ENCODE data around the gene PLAGL2.
"Not testable (repeated sequence)": the region's sequence is repeated elsewhere in the genome, so short reads cannot be mapped to it uniquely, and the experiment has no call there.

The PLAGL2 gene, protein sequence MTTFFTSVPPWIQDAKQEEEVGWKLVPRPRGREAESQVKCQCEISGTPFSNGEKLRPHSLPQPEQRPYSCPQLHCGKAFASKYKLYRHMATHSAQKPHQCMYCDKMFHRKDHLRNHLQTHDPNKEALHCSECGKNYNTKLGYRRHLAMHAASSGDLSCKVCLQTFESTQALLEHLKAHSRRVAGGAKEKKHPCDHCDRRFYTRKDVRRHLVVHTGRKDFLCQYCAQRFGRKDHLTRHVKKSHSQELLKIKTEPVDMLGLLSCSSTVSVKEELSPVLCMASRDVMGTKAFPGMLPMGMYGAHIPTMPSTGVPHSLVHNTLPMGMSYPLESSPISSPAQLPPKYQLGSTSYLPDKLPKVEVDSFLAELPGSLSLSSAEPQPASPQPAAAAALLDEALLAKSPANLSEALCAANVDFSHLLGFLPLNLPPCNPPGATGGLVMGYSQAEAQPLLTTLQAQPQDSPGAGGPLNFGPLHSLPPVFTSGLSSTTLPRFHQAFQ

DNA sequence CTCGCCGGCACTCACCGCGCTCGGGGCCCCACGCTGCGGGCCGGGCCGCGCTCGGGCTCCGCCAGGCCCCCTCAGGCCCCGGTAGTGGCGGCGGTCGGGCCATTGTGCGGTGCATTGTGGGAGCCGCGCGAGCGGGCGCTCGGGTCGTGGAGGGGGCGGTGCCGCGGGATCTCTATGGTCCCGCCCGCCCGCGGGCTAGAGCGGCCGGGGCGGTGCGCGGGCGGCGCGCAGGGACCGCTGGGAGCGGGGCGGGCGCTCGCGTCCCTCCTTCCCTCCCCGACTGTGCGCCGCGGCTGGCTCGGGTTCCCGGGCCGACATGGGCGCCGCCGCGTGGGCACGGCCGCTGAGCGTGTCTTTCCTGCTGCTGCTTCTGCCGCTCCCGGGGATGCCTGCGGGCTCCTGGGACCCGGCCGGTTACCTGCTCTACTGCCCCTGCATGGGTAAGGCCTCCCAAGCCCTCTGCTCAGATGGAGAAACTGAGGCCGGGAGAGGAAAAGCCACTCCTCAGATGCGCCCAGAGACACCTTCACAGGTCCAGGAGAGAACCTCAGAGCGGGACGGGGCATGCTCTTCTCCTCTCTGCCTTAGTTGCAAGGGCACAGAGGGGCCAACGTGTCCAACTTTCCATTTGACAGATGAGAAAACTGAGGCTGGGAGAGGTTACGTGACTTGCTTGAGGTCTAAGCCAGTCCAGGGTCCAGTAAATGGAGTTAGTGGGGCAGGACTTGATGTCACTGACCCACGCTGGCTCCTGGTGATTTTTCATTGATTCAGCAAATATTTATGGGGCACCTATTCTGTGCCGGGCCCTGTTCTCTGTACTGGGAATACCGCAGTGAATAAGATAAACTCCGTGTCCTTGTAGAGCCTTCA is at the start of gene PLAGL2, which contains the start of gene POFUT1:
Gene PLAGL2 (minus strand): TSS at position 118 of the 873 bp plus-strand sequence. CDS start 5,565 bp downstream, outside the sequence.
Gene POFUT1 (plus strand): TSS at position 255 of the 873 bp plus-strand sequence. CDS start 62 bp downstream, at position 317.
- peak; percentile 80 to 90 for DNase-seq

DNA sequence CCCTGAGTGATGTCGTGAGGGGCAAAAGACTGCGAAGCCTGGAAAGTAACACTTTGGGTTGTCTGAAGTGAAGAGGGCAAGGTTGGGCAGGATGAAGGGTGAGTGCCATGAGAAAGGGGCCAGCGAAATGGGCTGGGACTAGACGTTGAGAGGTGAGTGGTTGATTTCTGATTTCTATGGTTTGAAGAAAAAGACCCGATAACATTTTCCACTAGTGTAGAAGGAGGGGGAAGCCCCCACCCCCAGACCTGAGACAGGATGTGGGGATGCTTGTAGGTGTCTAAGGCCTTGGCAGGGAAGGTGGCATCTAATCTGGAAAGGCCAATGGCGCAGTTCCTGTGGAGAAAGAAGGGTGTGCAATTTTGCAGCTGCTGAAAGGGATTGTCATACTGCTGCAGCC is 44.6 kb upstream of the PLAGL2 start:
- DNase-seq: no peak

DNA sequence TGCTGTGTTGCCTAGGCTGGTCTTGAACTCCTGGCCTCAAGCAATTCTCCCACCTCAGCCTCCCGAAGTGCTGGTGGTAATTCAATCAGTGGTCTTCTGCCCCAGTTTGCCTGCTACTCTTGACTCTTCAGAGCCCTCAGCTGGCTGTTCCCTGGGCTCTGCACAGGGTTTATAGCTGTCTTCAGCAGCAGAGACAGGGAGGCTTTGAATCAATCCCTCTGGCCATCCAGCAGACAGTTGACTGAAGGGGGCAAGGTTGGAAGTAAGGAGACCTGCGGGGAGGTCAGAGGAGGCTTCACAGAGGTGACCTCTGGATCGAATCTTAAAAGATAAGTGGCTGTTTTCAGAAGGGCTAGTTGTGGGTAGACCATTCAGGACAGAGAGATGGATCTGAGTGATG is 43.9 kb upstream of the PLAGL2 start:
- no peak for DNase-seq

DNA sequence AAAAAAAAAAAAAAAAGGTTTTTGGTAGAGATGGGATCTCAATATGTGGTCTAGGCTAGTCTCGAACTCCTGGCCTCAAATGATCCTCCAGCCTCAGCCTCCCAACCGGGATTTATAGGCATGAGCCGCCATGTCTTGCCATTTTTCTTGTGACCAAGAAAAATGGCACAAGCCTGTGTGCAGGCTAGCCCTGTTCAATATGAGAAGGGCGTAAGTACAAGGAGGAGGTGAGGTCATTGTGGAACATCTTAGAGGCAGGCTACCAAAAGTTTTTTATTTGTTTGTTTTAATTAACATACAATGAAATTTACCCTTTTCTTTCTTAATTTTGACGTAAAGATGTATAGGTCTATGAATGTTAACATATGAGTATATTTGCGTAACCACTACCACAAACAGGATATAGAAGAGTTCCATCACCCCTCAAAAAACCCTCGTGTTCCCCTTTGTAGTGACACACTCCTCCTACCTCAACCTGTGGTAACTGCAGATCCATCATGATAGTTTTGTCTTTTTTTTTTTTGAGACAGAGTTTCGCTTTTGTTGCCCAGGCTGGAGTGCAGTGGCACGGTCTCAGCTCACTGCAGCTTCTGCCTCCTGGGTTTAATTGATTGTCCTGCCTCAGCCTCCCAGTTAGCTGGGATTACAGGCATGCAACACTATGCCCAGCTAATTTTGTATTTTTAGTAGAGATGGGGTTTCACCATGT is 41.6 kb upstream of the PLAGL2 start:
- no peak for DNase-seq

DNA sequence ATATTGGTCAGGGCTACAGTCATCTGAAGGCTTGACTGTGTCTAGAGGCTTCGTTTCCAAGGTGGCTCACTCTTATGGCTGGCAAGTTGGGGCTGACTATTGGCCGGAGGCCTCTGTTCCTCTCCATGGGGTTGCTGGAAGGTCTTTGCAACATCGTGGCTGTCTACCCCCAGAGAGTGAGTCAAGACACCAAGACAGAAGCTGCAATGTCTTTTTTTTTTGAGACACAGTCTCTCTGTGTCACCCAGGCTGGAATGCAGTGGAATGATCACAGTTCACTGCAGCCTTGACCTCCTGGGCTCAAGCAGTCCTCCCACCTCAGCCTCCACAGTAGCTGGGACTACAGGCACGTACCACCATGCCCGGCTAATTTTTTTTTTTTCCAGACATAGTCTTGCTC is 40.5 kb upstream of the PLAGL2 start:
- DNase-seq: no peak

- not testable (repeated sequence) for DNase-seq
Measured at GRCh38 chr20:32246208-32246607, 38.7 kb upstream of the PLAGL2 start.

GRCh38 chr20:32244959-32245358 is 37.4 kb upstream of the PLAGL2 start:
- DNase-seq: no peak

DNA sequence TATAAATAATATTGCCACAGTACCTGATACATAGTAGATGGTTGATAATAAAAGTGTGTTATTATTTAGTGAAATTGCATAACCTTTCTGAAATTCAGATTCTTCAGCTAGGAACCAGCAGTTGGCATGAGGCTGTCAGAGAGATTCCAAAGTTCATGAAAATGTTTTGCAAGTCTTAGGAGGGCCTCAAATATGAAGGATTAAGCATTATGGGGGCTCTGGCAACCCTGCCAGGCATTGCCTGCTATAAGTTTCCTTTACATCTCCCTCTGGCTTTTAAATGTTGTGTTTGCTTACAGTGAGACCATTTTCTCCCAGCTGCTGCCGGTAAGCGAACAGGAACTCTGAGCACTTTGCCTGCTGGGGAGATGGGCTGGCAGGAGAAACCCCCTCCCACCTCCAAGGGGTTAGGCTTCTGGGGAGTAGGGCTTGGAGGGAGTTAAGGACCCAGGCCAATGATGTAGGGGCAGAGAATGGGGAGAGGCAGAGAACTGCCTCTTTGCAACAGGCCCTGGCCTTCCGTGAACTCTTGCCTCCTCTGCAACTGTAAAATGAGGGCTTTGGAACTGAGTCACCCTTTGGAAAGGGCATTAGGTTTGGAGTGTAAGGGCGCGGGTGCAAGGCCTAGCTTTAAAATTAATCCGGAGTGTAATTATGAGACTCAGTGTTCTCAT is 36.7 kb upstream of the PLAGL2 start:
- no peak for DNase-seq

DNA sequence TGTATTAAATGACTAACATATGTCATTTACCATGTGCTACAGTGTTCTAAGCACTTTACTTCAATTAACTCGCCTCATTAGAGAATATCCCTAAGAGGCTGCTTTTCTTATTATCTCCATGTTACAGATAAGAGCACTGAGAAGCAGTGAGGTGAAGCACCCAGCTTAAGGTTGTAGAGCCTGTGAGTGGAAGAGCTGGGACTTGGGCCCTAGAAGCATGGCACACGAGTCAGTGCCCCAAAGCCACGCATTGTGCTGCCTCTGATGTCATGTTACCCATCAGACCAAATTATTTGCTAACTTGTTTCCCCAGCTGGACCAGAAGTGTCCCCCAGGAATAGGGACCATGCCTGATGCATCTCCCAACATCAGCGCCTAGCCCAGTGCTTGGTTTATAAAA is 34.3 kb upstream of the PLAGL2 start:
- no peak for DNase-seq

DNA sequence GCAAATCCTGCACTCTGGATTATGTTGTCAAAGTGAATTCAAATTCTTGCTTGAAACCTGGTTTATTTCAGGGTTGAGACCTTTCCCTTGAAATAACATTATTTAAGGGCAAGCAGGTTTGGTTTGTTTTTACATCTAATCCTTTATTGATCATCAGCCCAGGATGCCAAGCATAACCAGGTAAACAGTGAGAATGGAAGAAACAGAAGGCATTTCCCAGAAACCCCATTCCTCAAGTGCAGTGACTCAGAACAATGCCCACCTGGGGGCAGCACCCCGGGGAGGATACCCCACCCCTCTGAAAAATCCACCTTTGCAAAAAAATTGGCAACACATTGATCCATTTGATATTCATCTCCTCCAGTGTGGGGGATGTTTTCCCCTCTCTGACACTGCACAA is 32.7 kb upstream of the PLAGL2 start:
- DNase-seq: no peak

GRCh38 chr20:32238483-32239425 is 31.2 kb upstream of the PLAGL2 start:
- DNase-seq: no peak

- DNase-seq: no peak
Measured at GRCh38 chr20:32237419-32237818, 29.9 kb upstream of the PLAGL2 start.

DNA sequence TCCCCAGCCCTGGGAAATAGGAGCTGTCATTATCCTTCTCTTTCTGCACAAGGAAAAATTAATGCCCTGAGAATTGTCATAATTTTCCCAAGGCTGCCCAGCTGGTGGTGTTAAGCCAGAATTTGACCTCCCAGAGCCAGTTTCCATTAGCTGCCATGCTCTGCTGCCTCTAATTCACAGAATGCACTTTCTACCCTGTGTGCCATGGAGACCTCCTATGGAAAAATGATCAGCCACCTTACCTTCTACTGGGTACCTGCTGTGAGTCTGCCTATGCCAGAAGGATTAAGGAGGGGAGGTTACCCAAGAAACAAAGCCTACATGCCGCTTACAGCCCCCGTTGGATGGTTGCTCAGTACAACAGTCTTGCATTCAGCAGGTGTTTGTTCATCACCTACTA is 29.3 kb upstream of the PLAGL2 start:
- no peak for DNase-seq

DNA sequence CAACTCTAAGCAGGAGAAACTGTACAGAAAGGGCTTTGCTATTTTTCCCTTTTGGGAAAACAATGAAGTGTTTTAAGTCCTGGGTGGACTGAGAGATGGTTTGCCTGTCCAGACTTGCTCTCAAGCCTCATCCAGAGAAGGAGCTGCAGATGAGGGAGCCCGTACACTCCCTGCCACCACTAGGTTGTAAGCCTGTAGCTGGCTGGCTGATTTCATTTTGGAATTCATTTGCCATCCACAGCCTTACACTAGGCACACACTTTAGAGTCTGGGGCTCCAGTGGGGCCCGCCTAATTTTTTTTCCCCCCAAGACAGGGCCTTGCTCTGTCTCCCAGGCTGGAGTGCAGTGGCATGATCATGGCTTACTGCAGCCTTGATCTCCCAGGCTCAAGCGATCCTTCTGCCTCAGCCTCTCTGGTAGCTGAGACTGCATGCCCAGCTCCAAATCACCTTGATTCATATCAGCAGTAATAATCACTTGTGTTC is 28.5 kb upstream of the PLAGL2 start:
- no peak for DNase-seq

- no peak for DNase-seq
Measured at GRCh38 chr20:32235331-32236047, 27.9 kb upstream of the PLAGL2 start.

GRCh38 chr20:32234135-32234808 is 26.7 kb upstream of the PLAGL2 start:
- no peak for DNase-seq

DNA sequence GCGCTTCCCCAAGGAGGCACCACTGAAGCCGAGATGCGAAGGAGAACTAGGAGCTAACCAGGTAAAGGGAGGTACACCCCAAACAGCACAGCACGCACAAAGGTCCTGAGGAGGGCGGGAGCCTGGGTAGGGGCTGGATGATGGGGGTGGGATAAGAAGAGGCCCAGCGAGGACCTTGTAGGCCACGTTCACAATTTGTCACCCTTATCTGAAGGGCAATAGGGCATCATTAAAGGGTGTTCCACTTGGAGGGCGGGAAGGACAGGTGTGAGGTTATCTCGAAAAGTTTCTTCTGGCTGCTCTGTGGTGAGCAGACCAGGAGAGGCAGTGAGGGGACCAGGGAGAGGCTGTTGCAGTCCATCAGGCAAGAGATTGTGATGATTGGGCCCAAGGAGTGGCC is 25.7 kb upstream of the PLAGL2 start:
- no peak for DNase-seq

DNA sequence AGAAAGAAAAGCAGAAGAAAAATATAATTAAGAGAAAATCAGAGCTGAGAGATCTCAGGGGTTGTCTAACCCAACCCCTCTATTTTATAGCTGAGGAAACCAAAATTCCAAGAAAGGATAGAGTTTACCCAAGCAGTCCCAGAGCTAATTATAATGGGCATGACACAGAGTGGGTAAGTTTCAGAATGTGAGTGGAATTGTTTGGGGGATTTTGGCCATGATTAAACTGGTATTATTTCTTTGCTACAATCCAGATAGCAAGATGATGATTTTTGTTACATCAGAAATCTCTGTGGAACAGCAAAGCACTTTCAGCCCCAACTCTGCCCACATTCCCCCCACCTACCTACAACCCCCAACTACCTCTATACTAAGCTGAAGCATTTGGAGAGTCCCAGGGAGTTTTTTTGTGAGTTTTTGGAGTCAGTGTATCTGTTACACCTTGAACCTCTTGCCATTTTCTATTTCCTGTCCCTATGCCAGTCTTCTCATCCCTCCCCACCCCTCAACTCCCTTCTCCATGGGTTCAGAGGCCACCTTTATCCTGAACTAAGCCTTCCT is 24.9 kb upstream of the PLAGL2 start:
- no peak for DNase-seq

DNA sequence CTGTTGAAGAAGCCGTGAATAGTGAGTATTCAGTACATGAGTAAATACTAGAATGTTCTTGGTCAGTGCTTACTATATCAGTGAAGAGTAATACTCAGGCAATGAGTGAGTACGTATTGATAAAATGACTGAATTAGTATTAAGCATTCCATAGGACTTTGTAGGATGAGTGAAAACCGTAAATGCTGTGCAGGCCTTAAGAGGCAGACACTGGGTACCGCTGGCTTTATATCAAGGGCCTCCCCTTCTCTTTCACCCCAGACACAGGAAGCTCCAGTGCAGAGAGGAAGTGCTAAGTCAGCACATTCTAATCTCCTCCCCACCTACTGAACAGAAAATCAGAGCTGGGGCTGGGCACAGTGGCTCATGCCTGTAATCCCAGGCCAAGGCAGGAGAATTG is 24.3 kb upstream of the PLAGL2 start:
- DNase-seq: no peak
